GM21786 (cell line): ENCODE data around the gene PKP4.

Experiments used
- ATAC-seq: cut with Tn5 transposase; IDR thresholded peaks from one replicate; pipeline ENCODE4 v1.9.1; 2021; ENCODE audit not compliant: unreplicated experiment

Gene PKP4

GRCh38 chr2:158530829-158531228 is 74.1 kb downstream of the PKP4 start:
- no peak for ATAC-seq

GRCh38 chr2:158533009-158533408 is 76.3 kb downstream of the PKP4 start:
- no peak for ATAC-seq

GRCh38 chr2:158539176-158540005 is 82.6 kb downstream of the PKP4 start:
- ATAC-seq, result no peak

DNA sequence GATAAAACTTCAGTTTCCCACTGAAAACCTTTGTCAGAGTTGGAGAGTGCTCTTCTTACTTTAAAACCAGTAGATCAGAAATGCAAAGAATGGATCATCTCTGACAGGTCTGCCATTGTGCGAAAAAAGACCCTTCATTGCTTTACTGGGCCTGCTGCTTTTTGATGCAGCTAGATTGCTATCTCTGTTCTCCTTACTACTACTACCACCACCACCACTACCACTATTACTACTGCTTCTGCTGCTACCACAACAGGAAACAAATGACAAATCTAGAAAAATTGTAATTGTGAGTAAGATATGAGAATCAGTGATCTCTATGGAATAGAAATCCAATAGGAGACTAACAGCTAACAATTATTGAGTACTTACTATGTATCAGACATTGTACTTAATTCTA is 85.8 kb downstream of the PKP4 start:
- no peak for ATAC-seq

DNA sequence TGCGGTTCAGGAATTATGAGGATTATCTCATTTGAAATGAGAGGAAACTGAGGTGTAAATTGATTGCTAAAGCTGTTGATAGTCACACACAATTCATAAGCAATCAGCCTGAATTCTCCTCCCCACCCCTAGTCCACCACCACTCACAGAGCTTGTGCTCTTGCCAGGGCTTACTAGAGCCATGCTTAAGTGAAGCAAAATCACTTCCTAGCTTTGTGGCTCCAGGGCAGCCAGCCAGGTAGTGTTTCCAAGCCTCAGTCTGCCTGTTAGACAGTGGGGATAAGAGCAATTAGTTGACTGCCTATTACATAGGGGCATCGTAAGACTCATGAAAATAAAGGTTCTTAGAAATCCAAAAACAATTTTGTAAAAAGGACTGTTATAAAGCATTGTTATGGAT is 87.2 kb downstream of the PKP4 start:
- no peak for ATAC-seq

DNA sequence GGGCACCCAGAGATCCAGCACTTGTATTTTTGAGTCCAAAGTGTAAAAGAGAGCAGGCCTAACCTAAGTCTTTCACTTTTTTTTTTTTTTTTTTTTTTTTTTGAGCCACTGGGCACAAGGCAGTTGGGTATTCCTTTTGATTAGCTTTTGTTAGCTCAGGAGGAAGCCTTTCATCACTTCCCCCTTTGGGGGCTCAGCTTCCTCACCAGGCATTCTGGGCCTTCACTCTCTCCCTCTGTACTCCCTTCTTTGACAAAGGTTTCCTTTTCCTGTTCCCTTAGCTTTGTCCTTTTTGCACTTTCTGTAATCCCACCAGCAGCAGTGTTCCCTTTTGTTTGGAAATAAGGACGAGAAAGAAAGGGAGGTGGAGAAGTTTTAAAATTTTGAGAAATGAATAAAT is 88.2 kb downstream of the PKP4 start:
- no peak for ATAC-seq

GRCh38 chr2:158546412-158547144 is 89.8 kb downstream of the PKP4 start:
- ATAC-seq, result peak; percentile 84

DNA sequence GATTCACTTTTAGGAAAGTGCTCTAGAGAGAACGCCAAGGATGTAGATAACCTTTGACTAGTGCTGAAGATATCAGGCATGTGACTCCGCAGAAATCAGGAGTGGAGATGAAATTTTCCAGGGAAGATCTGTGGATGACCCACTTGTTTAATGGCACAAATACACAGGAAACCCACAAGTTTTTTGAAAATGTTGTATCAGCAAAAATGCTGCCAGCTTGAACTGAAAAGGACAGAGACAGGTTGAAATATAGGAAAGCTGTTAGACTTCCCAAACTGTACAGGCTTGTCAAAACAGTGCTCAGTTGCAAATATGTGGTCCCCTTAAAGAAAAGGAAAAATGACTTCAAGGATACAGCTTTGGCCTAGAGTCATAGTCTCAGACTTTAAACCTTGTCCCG is 96.5 kb downstream of the PKP4 start:
- no peak for ATAC-seq

DNA sequence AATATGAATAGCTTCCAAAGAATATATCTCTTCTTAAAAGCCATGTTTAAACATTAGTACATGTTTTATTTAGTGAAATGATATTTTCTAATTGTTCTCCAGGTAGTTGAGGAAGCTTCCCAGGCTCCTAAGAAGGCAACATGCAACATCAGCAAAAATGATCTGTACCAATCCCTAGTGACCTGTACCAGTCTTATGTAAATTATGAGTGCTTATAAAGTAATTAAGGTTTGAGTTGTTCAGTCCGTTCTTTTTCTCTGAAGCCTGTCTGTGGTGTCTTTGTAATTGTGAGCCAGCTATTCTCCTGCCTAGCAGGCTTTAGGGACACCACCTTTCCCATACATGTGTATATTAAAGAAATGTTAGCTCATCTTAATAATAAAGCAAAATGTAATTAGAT is 98.2 kb downstream of the PKP4 start:
- ATAC-seq, result no peak

- no peak for ATAC-seq
Measured at GRCh38 chr2:158556124-158556523, 99.4 kb downstream of the PKP4 start.

GRCh38 chr2:158557752-158558151 is 101.0 kb downstream of the PKP4 start:
- ATAC-seq, result no peak

GRCh38 chr2:158559252-158559651 is 102.5 kb downstream of the PKP4 start:
- no peak for ATAC-seq

- ATAC-seq, result no peak
Measured at GRCh38 chr2:158560259-158560658, 103.5 kb downstream of the PKP4 start.

GRCh38 chr2:158561054-158561453 is 104.3 kb downstream of the PKP4 start:
- ATAC-seq, result no peak

DNA sequence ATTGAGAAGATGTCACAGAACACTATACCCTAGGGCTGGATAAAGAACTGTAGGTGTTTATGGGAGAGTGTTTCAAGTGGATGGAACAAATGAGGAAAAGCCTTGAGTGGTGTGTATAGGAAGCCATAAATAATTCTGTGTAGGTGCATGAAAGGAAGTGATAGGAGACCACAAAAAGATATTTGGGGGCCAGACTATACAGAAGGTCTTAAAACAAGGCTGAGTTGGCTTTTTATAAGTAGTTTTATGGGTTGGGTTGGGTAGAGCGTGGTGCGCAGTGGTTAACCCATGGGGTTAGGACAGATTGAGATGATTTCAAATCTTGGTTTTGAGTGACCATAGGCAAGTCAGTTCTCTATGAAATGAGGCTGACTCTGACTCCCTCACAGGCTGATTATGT is 110.5 kb downstream of the PKP4 start:
- no peak for ATAC-seq

DNA sequence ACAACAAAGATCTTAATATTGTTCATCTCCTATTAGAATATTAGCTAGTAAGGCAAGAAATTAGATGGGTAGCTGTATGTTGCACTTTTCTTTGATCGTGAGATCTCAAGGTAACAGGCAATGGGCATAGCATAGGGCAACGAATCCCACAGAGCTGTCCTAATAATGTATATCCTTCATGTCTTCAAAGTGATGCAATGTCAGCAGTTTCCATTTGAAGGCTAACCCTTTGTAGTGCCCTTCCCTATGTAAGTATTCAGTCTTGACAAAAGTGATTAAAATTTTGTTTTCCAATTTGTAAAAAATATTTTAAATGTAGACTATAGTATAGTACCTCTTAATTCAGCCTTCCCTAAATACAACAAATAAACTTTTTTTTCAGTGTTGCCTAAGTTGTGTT is 112.5 kb downstream of the PKP4 start:
- no peak for ATAC-seq

GRCh38 chr2:158570869-158571268 is 114.1 kb downstream of the PKP4 start:
- ATAC-seq, result no peak

DNA sequence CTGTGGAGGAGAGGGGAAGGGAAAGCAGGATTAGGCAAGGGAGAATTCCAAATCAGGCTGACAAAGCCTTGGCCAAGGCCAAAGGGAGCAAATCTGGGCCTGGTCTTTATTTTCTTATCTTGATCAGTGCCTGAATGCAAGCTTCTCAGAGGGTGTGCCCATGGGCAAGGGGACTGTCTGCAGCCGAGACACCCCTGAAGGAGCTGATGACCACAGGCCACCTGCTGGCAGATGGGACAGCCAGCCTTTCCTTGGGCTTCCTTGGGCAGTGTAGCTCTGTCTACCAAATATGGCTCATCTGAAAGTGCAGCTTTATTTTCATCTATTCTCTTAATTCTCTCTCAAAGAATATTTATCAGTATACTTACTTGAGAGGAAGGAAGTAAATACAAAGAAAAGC is 117.0 kb downstream of the PKP4 start:
- no peak for ATAC-seq

GRCh38 chr2:158575051-158575635 is 118.4 kb downstream of the PKP4 start:
- ATAC-seq, result no peak

- ATAC-seq, result no peak
Measured at GRCh38 chr2:158577141-158577540, 120.4 kb downstream of the PKP4 start.

DNA sequence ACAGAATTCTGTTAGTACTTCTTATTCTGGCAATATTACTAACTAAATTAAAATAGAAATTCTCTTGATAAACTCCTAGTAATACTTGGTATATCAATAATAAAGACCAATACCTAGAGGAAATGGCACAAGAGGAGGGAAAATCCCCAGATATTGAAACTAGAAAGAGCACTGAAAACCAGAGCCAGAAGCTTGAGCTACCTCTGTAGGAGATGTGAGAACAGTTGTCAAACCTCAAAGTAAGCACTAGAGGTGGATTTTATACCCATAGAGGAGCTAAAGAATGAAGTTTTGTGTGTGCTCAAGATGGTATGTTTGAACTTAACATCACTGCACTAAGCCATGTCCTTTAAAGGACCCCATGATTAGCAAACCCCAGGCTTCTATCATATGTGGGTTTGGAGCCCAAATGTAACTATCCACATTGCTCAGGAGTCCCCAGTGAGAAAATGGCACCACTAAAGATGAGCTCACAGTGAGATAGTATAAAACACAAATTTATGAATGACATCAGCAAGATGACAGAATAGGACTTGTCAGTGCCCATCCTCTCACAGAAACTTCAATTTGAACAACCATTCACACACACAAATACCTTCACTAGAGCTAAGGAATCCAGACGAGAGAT is 122.1 kb downstream of the PKP4 start:
- ATAC-seq, result peak; percentile 92

DNA sequence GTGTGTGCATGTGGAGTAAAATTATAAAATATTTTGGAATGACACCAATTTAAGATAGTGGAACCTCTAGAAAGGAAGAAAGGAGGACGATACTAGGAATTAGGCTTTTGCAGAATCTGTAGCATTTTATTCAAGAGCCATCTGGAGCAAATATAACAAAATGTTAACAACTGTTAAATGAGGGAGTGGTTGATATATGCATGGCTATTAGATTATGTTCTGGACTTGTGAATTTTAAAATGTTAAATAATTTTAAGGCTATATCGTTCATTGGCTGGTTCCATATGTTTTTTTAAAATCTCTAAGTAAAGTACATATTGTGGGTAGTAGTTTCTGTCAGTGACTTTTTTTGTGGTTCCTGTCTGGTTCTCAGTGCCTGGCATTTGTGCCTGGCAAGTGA is 123.2 kb downstream of the PKP4 start:
- no peak for ATAC-seq
